Neutrophil (primary cell): ENCODE results near the gene SEC61G.
A peak's percentile ranks its signal among the peaks of the same experiment; 100 is the strongest.

Source experiments
- H3K27ac ChIP-seq: fragments of 200-600 bp; sonication (generic); 2 replicates; pipeline ENCODE4 v1.5.1; 2016; ENCODE audit warnings: mild to moderate bottlenecking, moderate library complexity
- H3K27me3 ChIP-seq: fragments of 200-600 bp; sonication (generic); 2 replicates; pipeline ENCODE4 v1.6.0; 2016; ENCODE audit warnings: mild to moderate bottlenecking
- H3K36me3 ChIP-seq: fragments of 200-600 bp; sonication (generic); 2 replicates; pipeline ENCODE4 v1.5.1; 2017
- H3K4me1 ChIP-seq, 2 experiments: fragments of 200-600 bp in 1 of 2; sonication (generic) in 1 of 2; 1 replicate in 1 of 2; 2 replicates in 1 of 2; pipeline versions ENCODE4 v1.5.1 to v1.6.1; 2013 to 2016; ENCODE audit warnings: low read depth in 1 of 2, low read length in 1 of 2, mild to moderate bottlenecking in 1 of 2, moderate library complexity in 1 of 2; ENCODE audit not compliant: control insufficient read depth in 1 of 2, insufficient read depth in 1 of 2
- H3K4me3 ChIP-seq, 2 experiments: fragments of 200-600 bp in 1 of 2; sonication (generic) in 1 of 2; 1 replicate in 1 of 2; 2 replicates in 1 of 2; pipeline ENCODE4 v1.5.1; 2013 to 2016; ENCODE audit warnings: low read depth in 1 of 2, low read length in 1 of 2, mild to moderate bottlenecking in 1 of 2, moderate library complexity in 1 of 2
- H3K9me3 ChIP-seq: fragments of 200-600 bp; sonication (generic); 2 replicates; pipeline ENCODE4 v1.5.1; 2016
- TF ChIP-seq, protein P1 (sequence below): fragments of 200-600 bp; sonication (generic); IDR thresholded peaks from 2 replicates; pipeline ENCODE4 v1.5.1; 2016; ENCODE audit warnings: antibody characterized with exemption

Gene SEC61G

DNA sequence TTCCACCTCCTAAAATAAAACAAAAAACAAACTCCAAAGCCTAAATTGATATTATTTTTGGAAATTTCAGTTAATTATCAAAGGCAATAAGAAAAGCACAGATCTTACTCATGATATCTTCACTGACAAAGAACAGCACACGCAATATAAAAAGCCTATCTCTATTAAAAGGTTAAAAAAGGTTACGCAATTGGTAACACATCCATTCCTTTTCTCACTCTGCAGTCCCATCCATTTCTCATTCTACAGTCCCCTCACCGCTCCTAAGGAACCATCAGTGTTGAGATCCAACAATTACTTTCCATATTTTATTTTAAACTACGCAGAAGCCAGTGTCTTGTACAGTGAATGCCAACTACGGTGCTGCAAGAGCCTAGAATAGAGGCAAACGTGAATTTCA lies 1.3 kb downstream of the SEC61G start:
- Histone ChIP-seq H3K4me1 (peaks cover 17 to 20% of the 10 kb centered on the region in 2 experiments), H3K36me3 (peaks cover 10% of the 10 kb centered on the region), H3K27ac (no peak overlapping the region), H3K4me3 (peak overlapping the region in 1 of 2 experiments; percentile 97), H3K9me3 (no peaks in the 10 kb centered on the region), H3K27me3 (peaks cover 17% of the 10 kb centered on the region)
- TF ChIP-seq, protein P1, sequence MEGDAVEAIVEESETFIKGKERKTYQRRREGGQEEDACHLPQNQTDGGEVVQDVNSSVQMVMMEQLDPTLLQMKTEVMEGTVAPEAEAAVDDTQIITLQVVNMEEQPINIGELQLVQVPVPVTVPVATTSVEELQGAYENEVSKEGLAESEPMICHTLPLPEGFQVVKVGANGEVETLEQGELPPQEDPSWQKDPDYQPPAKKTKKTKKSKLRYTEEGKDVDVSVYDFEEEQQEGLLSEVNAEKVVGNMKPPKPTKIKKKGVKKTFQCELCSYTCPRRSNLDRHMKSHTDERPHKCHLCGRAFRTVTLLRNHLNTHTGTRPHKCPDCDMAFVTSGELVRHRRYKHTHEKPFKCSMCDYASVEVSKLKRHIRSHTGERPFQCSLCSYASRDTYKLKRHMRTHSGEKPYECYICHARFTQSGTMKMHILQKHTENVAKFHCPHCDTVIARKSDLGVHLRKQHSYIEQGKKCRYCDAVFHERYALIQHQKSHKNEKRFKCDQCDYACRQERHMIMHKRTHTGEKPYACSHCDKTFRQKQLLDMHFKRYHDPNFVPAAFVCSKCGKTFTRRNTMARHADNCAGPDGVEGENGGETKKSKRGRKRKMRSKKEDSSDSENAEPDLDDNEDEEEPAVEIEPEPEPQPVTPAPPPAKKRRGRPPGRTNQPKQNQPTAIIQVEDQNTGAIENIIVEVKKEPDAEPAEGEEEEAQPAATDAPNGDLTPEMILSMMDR, result no peak

DNA sequence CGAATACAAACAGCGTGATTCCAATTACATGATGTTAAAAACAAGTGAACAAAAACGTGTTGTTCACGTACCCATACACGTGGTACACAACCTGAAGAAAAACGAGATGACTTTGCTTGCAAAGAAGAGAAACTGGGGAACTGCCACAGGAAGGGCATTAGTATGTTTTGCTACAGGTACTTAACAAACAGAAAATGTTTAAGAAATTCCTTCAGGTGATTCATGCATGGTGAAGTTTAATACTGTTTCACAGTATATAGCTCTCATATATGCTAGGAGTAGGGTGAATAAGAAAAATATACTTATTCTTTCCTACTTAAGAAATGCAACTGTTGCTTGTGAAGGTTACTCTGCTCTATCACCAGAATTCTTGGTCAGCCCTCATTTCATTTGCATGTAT lies 9.8 kb downstream of the SEC61G start:
- Histone ChIP-seq H3K27me3 (no peaks in the 10 kb centered on the region), H3K9me3 (no peaks in the 10 kb centered on the region), H3K36me3 (peaks cover 59% of the 10 kb centered on the region), H3K4me1 (no peaks in the 10 kb centered on the region), H3K27ac (no peak overlapping the region), H3K4me3 (no peak overlapping the region)
- TF ChIP-seq, protein P1, result no peak

GRCh38 chr7:54747234-54747633 lies 11.8 kb downstream of the SEC61G start:
- Histone ChIP-seq H3K4me3 (no peak overlapping the region), H3K27ac (no peak overlapping the region), H3K9me3 (no peaks in the 10 kb centered on the region), H3K36me3 (peaks cover 44% of the 10 kb centered on the region), H3K27me3 (no peaks in the 10 kb centered on the region), H3K4me1 (no peaks in the 10 kb centered on the region)
- TF ChIP-seq, protein P1, result no peak

- TF ChIP-seq, protein P1, result no peak
- no peak overlapping the region for H3K4me3 ChIP-seq
Measured at GRCh38 chr7:54743580-54743979, 15.4 kb downstream of the SEC61G start.

DNA sequence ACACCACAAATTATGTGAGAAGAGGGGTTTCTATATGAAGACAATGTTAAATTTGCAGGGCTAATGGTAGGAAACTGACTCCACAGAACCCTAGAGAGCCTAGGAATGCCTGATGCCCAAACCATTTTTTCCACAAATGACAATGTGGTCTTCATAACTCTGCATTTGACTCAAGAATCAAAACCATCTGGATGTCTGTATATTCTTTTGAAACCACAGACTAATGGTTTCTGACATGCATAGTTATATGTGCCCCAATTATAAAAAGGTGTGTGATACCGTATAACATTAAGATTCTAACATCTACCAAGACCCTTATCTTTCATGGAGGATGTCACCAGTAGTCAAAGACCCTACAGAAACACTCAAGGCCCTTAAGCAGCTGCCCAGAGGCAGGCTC lies 20.3 kb downstream of the SEC61G start:
- Histone ChIP-seq H3K36me3 (no peaks in the 10 kb centered on the region), H3K9me3 (no peaks in the 10 kb centered on the region), H3K4me1 (no peaks in the 10 kb centered on the region), H3K4me3 (no peak overlapping the region), H3K27ac (no peak overlapping the region), H3K27me3 (no peaks in the 10 kb centered on the region)
- TF ChIP-seq, protein P1, result no peak

More at GRCh38 chr7:54743580-54743979, 15.4 kb downstream of the SEC61G start:
- Histone ChIP-seq H3K36me3 (peaks cover 10% of the 10 kb centered on the region), H3K4me1 (no peaks in the 10 kb centered on the region), H3K9me3 (no peaks in the 10 kb centered on the region), H3K27me3 (no peaks in the 10 kb centered on the region), H3K27ac (no peak overlapping the region)

- Histone ChIP-seq H3K27me3 (no peaks in the 10 kb centered on the region), H3K4me3 (no peak overlapping the region), H3K9me3 (no peaks in the 10 kb centered on the region), H3K27ac (no peak overlapping the region), H3K36me3 (no peaks in the 10 kb centered on the region), H3K4me1 (no peaks in the 10 kb centered on the region)
- TF ChIP-seq, protein P1, result no peak
Measured at GRCh38 chr7:54729107-54729506, 29.9 kb downstream of the SEC61G start.
